ENCODE data around the gene PROM1. TPM values are rescaled to one million over a fixed set of nuclear protein-coding genes. Genes with fewer than 3 reads are reported as not detected.

Gene PROM1
- total RNA-seq, 1 experiment from 2014 or later, result 65.1 TPM

- ATAC-seq (peak; percentile 57), DNase-seq (ENCODE audit: low spot score) (no peak)
- H3K9me3 Mint-ChIP-seq, result peaks cover 17% of the 10 kb centered on the region
- no peak overlapping the region for H3K27ac Mint-ChIP-seq
- TF ChIP-seq STAT6 (CRISPR knock-in tag; conservative IDR thresholded peaks at IDR 0.05; ENCODE audit: low read depth), result no peak
- no peak for TF ChIP-seq RORB (CRISPR knock-in tag; IDR thresholded peaks at IDR 0.05)
- no peak for TF ChIP-seq TEAD4 (CRISPR knock-in tag; IDR thresholded peaks at IDR 0.05)
- no peak for TF ChIP-seq NR1H2 (CRISPR knock-in tag; IDR thresholded peaks at IDR 0.05)
- TF ChIP-seq RELA (CRISPR knock-in tag; IDR thresholded peaks at IDR 0.05; ENCODE audit: borderline replicate concordance), result no peak
- TF ChIP-seq NR2C2 (CRISPR knock-in tag; IDR thresholded peaks at IDR 0.05), result no peak
- no peak for TF ChIP-seq ATF2 (CRISPR knock-in tag; IDR thresholded peaks at IDR 0.05; ENCODE audit: borderline replicate concordance, low read depth)
- TF ChIP-seq CREB1 (CRISPR knock-in tag; IDR thresholded peaks at IDR 0.05), result no peak
- no peak for TF ChIP-seq MXD4 (CRISPR knock-in tag; IDR thresholded peaks at IDR 0.05; ENCODE audit: borderline replicate concordance)
- no peak for TF ChIP-seq HMGXB4 (CRISPR knock-in tag; IDR thresholded peaks at IDR 0.05)
- no peak for TF ChIP-seq CBFB (CRISPR knock-in tag; IDR thresholded peaks at IDR 0.05; ENCODE audit: low read depth)
- no peak for TF ChIP-seq CTCF (IDR thresholded peaks at IDR 0.05)
- CTCF ChIA-PET, result interaction anchor here (1.0 to 4.5 kb wide), 15 partner anchors 8 to 485 kb away, joined by 3 to 63 read pairs (median 5); no protein-coding TSS in a partner anchor
- H3K4me3 Mint-ChIP-seq, result no peak overlapping the region
- H3K4me1 Mint-ChIP-seq, result peaks cover 15% of the 10 kb centered on the region
- POLR2A ChIA-PET, result interaction anchor here (0.7 kb wide), 1 partner anchor 282 kb away, joined by 3 read pairs; no protein-coding TSS in a partner anchor
- no peaks in the 10 kb centered on the region; the same call in 1 of the 2 replicates for H3K27me3 Mint-ChIP-seq (ENCODE audit: low read depth)
- peaks cover 29% of the 10 kb centered on the region for H3K36me3 Mint-ChIP-seq
These were observed 119.7 kb downstream of the PROM1 start for GRCh38 chr4:15964159-15964558.

GRCh38 chr4:15963576-15963975 is 120.2 kb downstream of the PROM1 start:
- H3K36me3 Mint-ChIP-seq, result peaks cover 23% of the 10 kb centered on the region
- ChIA-PET POLR2A (no interaction called here), CTCF (interaction anchor here (0.7 to 4.5 kb wide), 19 partner anchors 8 to 484 kb away, joined by 3 to 63 read pairs (median 5); no protein-coding TSS in a partner anchor)
- peaks cover 17% of the 10 kb centered on the region for H3K9me3 Mint-ChIP-seq
- no peak overlapping the region for H3K27ac Mint-ChIP-seq
- H3K27me3 Mint-ChIP-seq (ENCODE audit: low read depth), result no peaks in the 10 kb centered on the region; the same call in 1 of the 2 replicates
- H3K4me1 Mint-ChIP-seq, result peaks cover 15% of the 10 kb centered on the region
- no peak for TF ChIP-seq ERG (CRISPR knock-in tag; IDR thresholded peaks at IDR 0.05)
- no peak overlapping the region for H3K4me3 Mint-ChIP-seq
- no peak for ATAC-seq
- no peak for DNase-seq (ENCODE audit: low spot score)
